GM23338 (cell line): ENCODE results near the gene PTAFR. TPM values are rescaled to one million over a fixed set of nuclear protein-coding genes. Genes with fewer than 3 reads are reported as not detected.
A peak's percentile ranks its signal among the peaks of the same experiment; 100 is the strongest.

Experiments
- ATAC-seq: fragments of 200-7000 bp; cut with Tn5 transposase; 3 replicates; pipeline ENCODE4 v1.9.1; 2020
- DNase-seq: peaks from one replicate; pipeline ENCODE4 v3.0.0-alpha.2; 2015; ENCODE audit warnings: low spot score
- H2AFZ ChIP-seq: fragments of 200-600 bp; sonication (generic); 2 replicates; pipeline ENCODE4 v1.8.0; 2016; ENCODE audit warnings: antibody characterized with exemption, mild to moderate bottlenecking, moderate library complexity
- H3F3A ChIP-seq: fragments of 200-600 bp; sonication (generic); replicated peaks from 2 replicates; pipeline ENCODE4 v1.8.0; 2017; ENCODE audit warnings: antibody characterized with exemption, mixed run types, low read depth
- H3K27ac ChIP-seq: fragments of 200-600 bp; sonication (generic); 2 replicates; pipeline ENCODE4 v1.6.1; 2016; ENCODE audit warnings: low read depth
- H3K27me3 ChIP-seq: fragments of 200-600 bp; sonication (generic); 2 replicates; pipeline ENCODE4 v1.8.0; 2016; ENCODE audit warnings: mild to moderate bottlenecking, mixed run types, moderate library complexity; ENCODE audit not compliant: insufficient read depth
- H3K36me3 ChIP-seq: fragments of 200-600 bp; sonication (generic); 2 replicates; pipeline ENCODE4 v1.8.0; 2016; ENCODE audit warnings: mild to moderate bottlenecking; ENCODE audit not compliant: insufficient read depth
- H3K4me1 ChIP-seq: fragments of 200-600 bp; sonication (generic); 2 replicates; pipeline ENCODE4 v1.8.0; 2016; ENCODE audit warnings: mild to moderate bottlenecking, moderate library complexity; ENCODE audit not compliant: insufficient read depth
- H3K4me2 ChIP-seq: fragments of 200-600 bp; sonication (generic); 2 replicates; pipeline ENCODE4 v1.7.1; 2017; ENCODE audit warnings: mixed run types
- H3K4me3 ChIP-seq: fragments of 200-600 bp; sonication (generic); 2 replicates; pipeline ENCODE4 v1.6.1; 2016; ENCODE audit warnings: mixed run types
- H3K79me2 ChIP-seq: fragments of 200-600 bp; sonication (generic); replicated peaks from 2 replicates; pipeline ENCODE4 v1.8.0; 2017; ENCODE audit warnings: mild to moderate bottlenecking; ENCODE audit not compliant: insufficient read depth
- H3K9me2 ChIP-seq: fragments of 200-600 bp; sonication (generic); 2 replicates; pipeline ENCODE4 v1.8.0; 2017; ENCODE audit not compliant: insufficient read depth
- H4K20me1 ChIP-seq: fragments of 200-600 bp; sonication (generic); replicated peaks from 2 replicates; pipeline ENCODE4 v1.8.0; 2017; ENCODE audit warnings: mild to moderate bottlenecking; ENCODE audit not compliant: insufficient read depth
- H3K27ac Mint-ChIP-seq: 2 replicates; pipeline ENCODE4 v1.8.0; 2020; ENCODE audit warnings: inconsistent platforms, mild to moderate bottlenecking, moderate library complexity, mixed read lengths
- H3K27me3 Mint-ChIP-seq: 3 replicates; pipeline ENCODE4 v1.8.0; 2022; ENCODE audit warnings: low read depth, mild to moderate bottlenecking, moderate library complexity, mixed read lengths, inconsistent platforms; ENCODE audit not compliant: insufficient read depth, poor library complexity
- H3K36me3 Mint-ChIP-seq: 3 replicates; pipeline ENCODE4 v1.8.0; 2021; ENCODE audit warnings: low read depth, mild to moderate bottlenecking, inconsistent platforms, moderate library complexity, mixed read lengths
- H3K4me1 Mint-ChIP-seq: 3 replicates; pipeline ENCODE4 v1.8.0; 2020; ENCODE audit warnings: mild to moderate bottlenecking, inconsistent platforms, mixed read lengths
- H3K4me3 Mint-ChIP-seq: 3 replicates; pipeline ENCODE4 v1.8.0; 2021; ENCODE audit warnings: moderate library complexity, mild to moderate bottlenecking, inconsistent platforms, mixed read lengths
- H3K9me3 Mint-ChIP-seq: 3 replicates; pipeline ENCODE4 v1.8.0; 2020; ENCODE audit warnings: moderate library complexity, mild to moderate bottlenecking, inconsistent platforms, mixed read lengths
- CREB1 ChIP-seq: fragments of 250-450 bp; sonication (Bioruptor Pico); IDR thresholded peaks from 2 replicates; pipeline ENCODE4 v1.5.0; 2020; ENCODE audit warnings: low read depth, mild to moderate bottlenecking, moderate library complexity
- CTCF ChIP-seq, 2 experiments: fragments of 200-600 bp in 1 of 2; sonication (generic) in 1 of 2; conservative IDR thresholded peaks; 2 replicates each; pipeline versions ENCODE4 v1.5.1 to v1.6.1; 2016 to 2017; ENCODE audit warnings: antibody characterized with exemption in 2 of 2, low read depth in 2 of 2, mild to moderate bottlenecking in 2 of 2, moderate library complexity in 1 of 2
- ETS1 ChIP-seq: IDR thresholded peaks from 2 replicates; pipeline ENCODE4 v1.6.1; 2016; ENCODE audit warnings: antibody characterized with exemption
- EZH2 ChIP-seq: fragments of 200-600 bp; sonication (generic); IDR thresholded peaks from one replicate; pipeline ENCODE4 v1.8.0; 2017; ENCODE audit warnings: antibody characterized with exemption, mild to moderate bottlenecking, low read depth; ENCODE audit not compliant: unreplicated experiment
- EZH2phosphoT487 ChIP-seq: fragments of 200-600 bp; sonication (generic); IDR thresholded peaks from one replicate; pipeline ENCODE4 v1.8.1; 2018; ENCODE audit warnings: antibody characterized with exemption; ENCODE audit not compliant: unreplicated experiment
- JUNB ChIP-seq: IDR thresholded peaks from one replicate; pipeline ENCODE4 v1.6.1; 2016; ENCODE audit warnings: antibody characterized with exemption; ENCODE audit not compliant: unreplicated experiment
- NANOG ChIP-seq: IDR thresholded peaks from 2 replicates; pipeline ENCODE4 v1.6.1; 2016; ENCODE audit warnings: antibody characterized with exemption, borderline replicate concordance
- POLR2AphosphoS5 ChIP-seq: IDR thresholded peaks from 2 replicates; pipeline ENCODE4 v1.6.1; 2016; ENCODE audit warnings: antibody characterized with exemption, low read depth
- REST ChIP-seq: IDR thresholded peaks from one replicate; pipeline ENCODE4 v1.6.1; 2018; ENCODE audit warnings: antibody characterized with exemption; ENCODE audit not compliant: unreplicated experiment
- STAT1 ChIP-seq: IDR thresholded peaks from one replicate; pipeline ENCODE4 v1.6.1; 2016; ENCODE audit warnings: antibody characterized with exemption; ENCODE audit not compliant: unreplicated experiment
- ZNF114 ChIP-seq: fragments of 250-450 bp; sonication (Bioruptor Pico); IDR thresholded peaks from 2 replicates; pipeline ENCODE4 v1.5.0; 2020; ENCODE audit warnings: mild to moderate bottlenecking, moderate library complexity
- ZNF331 ChIP-seq: fragments of 250-450 bp; sonication (Bioruptor Pico); IDR thresholded peaks from 2 replicates; pipeline ENCODE4 v1.5.0; 2020; ENCODE audit warnings: low read depth, mild to moderate bottlenecking, moderate library complexity
- ZNF462 ChIP-seq: fragments of 250-450 bp; sonication (Bioruptor Pico); IDR thresholded peaks from 2 replicates; pipeline ENCODE4 v1.5.0; 2020; ENCODE audit warnings: mild to moderate bottlenecking, moderate library complexity
- polyA plus RNA-seq: library from polyadenylated mRNA; unstranded; fragments of >200 nt; fragmentation: Nextera tagmentation; extraction: Ambion mirVana; gene quantifications from 2 replicates; pipeline ENCODE4 v1.2.1, GENCODE V29; 2016
- total RNA-seq: library from RNA; depleted of rRNA; stranded (reverse); fragments of >200 nt; shearing (Covaris generic); gene quantifications from 2 replicates; pipeline ENCODE4 v1.2.3, GENCODE V29; 2014

PTAFR gene
- total and polyA plus RNA-seq, 2 experiments from 2014 or later: 0.29 to 0.76 TPM

- no peak overlapping the region for H3K4me3 ChIP-seq
- Mint-ChIP-seq H3K4me1 (peaks cover 15% of the 10 kb centered on the region), H3K4me3 (no peak overlapping the region), H3K36me3 (no peaks in the 10 kb centered on the region), H3K27me3 (peaks cover 8% of the 10 kb centered on the region), H3K9me3 (no peaks in the 10 kb centered on the region), H3K27ac (peak overlapping the region; percentile 37; the same call in 1 of the 2 replicates)
- H3K9me2 ChIP-seq: no peaks in the 10 kb centered on the region
- no peaks in the 10 kb centered on the region; the same call in 1 of the 2 replicates for H3K4me1 ChIP-seq
- ATAC-seq: no peak
- H3K79me2 ChIP-seq: no peaks in the 10 kb centered on the region
- 0 out of 2 replicates have a peak overlapping the region, but pooled peaks have one; percentile 14 for H2AFZ ChIP-seq
- H3F3A ChIP-seq: no peaks in the 10 kb centered on the region
- TF ChIP-seq ZNF462 (no peak), CREB1 (CRISPR knock-in tag) (no peak), ZNF331 (CRISPR knock-in tag) (no peak), REST (no peak), STAT1 (no peak), JUNB (no peak), NANOG (no peak), CTCF (conservative IDR thresholded peaks at IDR 0.05; ENCODE audit: low read depth in 2 of 2) (no peak), ZNF114 (CRISPR knock-in tag) (no peak), POLR2AphosphoS5 (no peak), EZH2 (no peak), ETS1 (no peak), EZH2phosphoT487 (no peak)
- DNase-seq: no peak
- no peak overlapping the region for H3K27ac ChIP-seq
- no peaks in the 10 kb centered on the region for H4K20me1 ChIP-seq
- H3K4me2 ChIP-seq: no peak overlapping the region
- no peaks in the 10 kb centered on the region for H3K36me3 ChIP-seq
- H3K27me3 ChIP-seq: no peaks in the 10 kb centered on the region
These were observed 2.6 kb downstream of the PTAFR start for GRCh38 chr1:28173980-28174297.
